PC-3 (cell line): ENCODE measurements around the gene ARHGEF4.

Experiments
- EZH2 ChIP-seq: fragments of 300-600 bp; sonication (generic); IDR thresholded peaks from one replicate; pipeline ENCODE4 v1.6.1; 2017; ENCODE audit warnings: antibody characterized with exemption, mild to moderate bottlenecking, low read length; ENCODE audit not compliant: unreplicated experiment
- EZH2phosphoT487 ChIP-seq: fragments of 300-600 bp; sonication (generic); IDR thresholded peaks from 2 replicates; pipeline ENCODE4 v1.6.1; 2018; ENCODE audit warnings: mild to moderate bottlenecking, antibody characterized with exemption, low read length, borderline replicate concordance
- TF ChIP-seq, protein P1 (sequence below): fragments of 300-600 bp; sonication (generic); conservative IDR thresholded peaks from 2 replicates; pipeline ENCODE4 v1.5.1; 2017; ENCODE audit warnings: antibody characterized with exemption, low read depth, mild to moderate bottlenecking, low read length

DNA sequence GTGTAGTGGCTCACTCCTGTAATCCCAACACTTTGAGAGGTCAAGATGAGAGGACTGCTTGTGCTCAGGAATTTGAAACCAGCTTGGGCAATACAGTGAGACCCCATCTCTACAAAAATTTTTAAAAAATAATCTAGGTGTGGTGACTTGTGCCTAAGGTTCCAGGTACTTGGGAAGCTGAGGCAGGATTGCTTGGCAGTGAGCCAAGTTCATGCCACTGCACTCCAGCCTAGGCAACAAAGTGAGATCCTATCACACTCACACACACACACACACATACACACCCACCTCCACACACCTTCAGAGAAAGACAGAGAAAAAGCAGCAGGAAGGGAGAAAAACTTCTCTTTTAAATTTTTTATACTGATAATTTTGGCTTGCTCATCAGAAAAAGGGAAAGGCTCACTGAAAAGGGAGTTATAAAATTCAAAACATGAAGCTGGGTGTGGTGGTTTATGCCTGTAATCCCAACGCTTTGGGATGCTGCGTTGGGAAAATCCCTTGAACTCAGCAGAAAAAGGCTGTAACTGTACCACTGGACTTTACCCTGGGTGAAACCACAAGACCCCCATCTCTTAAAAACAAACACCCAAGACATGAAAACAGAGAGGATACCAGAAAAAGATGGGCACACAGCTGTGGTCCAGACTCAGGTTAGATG is 230.9 kb downstream of the ARHGEF4 start:
- TF ChIP-seq EZH2 (no peak), EZH2phosphoT487 (no peak)
- TF ChIP-seq, protein P1, sequence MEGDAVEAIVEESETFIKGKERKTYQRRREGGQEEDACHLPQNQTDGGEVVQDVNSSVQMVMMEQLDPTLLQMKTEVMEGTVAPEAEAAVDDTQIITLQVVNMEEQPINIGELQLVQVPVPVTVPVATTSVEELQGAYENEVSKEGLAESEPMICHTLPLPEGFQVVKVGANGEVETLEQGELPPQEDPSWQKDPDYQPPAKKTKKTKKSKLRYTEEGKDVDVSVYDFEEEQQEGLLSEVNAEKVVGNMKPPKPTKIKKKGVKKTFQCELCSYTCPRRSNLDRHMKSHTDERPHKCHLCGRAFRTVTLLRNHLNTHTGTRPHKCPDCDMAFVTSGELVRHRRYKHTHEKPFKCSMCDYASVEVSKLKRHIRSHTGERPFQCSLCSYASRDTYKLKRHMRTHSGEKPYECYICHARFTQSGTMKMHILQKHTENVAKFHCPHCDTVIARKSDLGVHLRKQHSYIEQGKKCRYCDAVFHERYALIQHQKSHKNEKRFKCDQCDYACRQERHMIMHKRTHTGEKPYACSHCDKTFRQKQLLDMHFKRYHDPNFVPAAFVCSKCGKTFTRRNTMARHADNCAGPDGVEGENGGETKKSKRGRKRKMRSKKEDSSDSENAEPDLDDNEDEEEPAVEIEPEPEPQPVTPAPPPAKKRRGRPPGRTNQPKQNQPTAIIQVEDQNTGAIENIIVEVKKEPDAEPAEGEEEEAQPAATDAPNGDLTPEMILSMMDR: no peak
